ENCODE measurements around the gene PDE6B.
"Not testable (repeated sequence)": the region's sequence is repeated elsewhere in the genome, so short reads cannot be mapped to it uniquely, and the experiment has no call there.

Gene PDE6B

DNA sequence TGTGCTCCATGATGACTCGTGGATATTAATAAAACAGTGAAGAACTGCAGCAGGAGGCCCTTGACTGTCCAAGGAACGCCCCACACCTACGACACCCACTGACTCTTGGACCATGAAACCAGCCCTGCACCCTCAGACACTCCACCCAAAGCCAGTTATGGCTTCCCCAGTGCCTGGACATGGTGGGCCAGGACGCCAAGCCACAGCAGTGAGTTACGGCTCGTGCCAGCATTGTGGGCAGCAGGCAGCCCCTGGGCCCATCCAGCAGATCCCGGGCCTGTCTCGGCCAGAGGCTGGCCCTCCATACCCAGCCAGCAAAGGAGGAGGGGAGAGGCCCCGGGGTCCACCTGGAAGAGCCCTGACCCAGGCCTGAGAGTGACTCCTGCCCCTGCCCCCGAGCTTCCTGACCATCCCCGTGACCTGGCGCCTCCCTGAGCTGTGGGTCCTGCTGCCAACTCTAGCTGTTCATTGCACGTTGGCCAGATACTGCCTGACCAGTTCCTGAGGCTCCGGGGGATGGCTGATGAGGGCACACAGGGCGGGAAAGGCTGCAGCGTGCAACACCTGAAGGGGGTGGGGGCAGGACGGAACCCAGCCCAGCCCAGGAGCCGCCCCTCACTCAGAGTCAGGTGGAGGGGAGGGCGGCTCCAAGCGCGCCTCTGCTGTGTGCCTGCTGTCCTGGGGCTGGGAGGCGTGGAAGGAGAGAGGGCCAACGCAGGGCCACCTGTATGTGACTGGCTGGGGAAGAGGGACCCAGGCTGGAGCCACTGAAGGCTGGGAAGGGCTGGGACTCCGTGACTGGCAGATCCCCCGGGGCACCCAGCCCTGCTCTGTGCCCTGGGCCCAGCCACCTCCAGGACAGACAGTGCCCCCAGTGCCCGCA lies 62.8 kb downstream of the PDE6B start:
- ChIA-PET POLR2A (ENCODE audit: low non-redundant PET) (no interaction called here), CTCF (no interaction called here)
- TF ChIP-seq, protein P1, sequence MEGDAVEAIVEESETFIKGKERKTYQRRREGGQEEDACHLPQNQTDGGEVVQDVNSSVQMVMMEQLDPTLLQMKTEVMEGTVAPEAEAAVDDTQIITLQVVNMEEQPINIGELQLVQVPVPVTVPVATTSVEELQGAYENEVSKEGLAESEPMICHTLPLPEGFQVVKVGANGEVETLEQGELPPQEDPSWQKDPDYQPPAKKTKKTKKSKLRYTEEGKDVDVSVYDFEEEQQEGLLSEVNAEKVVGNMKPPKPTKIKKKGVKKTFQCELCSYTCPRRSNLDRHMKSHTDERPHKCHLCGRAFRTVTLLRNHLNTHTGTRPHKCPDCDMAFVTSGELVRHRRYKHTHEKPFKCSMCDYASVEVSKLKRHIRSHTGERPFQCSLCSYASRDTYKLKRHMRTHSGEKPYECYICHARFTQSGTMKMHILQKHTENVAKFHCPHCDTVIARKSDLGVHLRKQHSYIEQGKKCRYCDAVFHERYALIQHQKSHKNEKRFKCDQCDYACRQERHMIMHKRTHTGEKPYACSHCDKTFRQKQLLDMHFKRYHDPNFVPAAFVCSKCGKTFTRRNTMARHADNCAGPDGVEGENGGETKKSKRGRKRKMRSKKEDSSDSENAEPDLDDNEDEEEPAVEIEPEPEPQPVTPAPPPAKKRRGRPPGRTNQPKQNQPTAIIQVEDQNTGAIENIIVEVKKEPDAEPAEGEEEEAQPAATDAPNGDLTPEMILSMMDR (conservative IDR thresholded peaks at IDR 0.05; ENCODE audit: low read depth) = no peak
- H3K27ac ChIP-seq = peak overlapping the region; percentile 77
- no peak for DNase-seq (ENCODE audit: low spot score)

DNA sequence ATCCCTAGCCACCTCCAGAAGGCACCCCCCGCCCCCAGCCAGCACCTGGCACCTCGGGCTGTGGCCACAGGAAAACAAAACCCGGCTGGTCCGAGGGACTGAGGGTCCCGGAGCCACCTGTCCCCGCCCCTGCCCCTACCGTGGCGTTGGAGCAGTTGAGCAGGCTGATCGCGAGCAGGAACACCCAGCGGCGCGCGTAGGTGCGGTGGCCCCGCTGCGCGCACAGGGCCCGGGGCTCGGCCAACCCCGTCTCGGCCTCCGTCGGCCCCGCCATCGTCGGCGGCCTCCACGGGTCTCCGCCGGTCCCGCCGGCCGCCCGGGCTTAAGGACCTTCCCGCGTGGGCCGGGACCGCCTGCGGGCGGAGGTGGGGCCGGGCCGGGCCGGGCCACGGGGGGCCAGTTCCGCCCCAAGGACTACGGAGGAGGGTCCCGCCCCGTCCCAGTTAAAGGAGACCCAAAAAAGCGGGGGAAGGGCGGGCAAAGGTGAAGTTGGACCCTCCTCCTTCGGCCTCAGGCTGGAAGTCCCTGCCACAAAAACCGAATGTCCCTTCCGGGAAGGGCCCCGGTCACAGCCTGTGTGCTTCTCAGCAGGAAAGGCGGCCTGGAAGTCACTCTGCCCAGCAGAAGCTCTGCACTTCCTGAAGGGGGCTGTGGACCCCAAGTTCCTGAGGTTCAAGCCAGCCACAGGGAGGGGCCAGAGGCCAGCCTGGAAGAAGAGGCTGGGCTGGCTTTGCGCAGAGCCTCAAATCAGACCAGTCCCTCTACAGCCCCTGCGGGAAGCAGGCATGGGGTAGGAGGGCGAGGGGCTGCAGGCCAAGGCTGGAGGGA lies 63.7 kb downstream of the PDE6B start, which contains the start of gene SLC49A3:
Gene SLC49A3 (minus strand): TSS at position 298 of the 828 bp plus-strand sequence. CDS start 24 bp downstream, at position 274.
- TF ChIP-seq, protein P1 (conservative IDR thresholded peaks at IDR 0.05; ENCODE audit: low read depth) = no peak
- ChIA-PET POLR2A (ENCODE audit: low non-redundant PET) (no interaction called here), CTCF (no interaction called here)
- DNase-seq (ENCODE audit: low spot score) = no peak
- H3K27ac ChIP-seq = peak within 1 kb of the TSS; percentile 77

DNA sequence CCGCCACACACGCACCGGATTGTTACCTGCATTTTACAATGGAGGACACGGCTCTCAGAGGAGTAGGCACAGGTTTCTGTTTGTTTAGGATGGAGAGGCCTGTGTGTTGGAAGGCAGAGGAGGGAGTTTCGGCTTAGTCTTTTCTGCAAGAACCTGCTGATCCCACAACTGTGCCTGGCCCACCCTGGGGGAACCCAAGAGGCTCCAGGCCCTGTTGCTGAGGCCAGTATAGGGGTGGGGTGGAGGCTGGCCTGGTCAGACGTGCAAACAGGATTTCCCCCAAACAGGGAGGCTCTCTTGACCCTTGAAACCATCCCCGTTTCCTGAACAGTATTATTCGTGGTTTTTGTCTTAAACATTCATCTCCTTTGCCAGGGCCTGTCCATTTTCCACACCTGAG lies 64.3 kb downstream of the PDE6B start:
- CTCF ChIA-PET = no interaction called here
- POLR2A ChIA-PET (ENCODE audit: low non-redundant PET) = no interaction called here
- TF ChIP-seq, protein P1 (conservative IDR thresholded peaks at IDR 0.05; ENCODE audit: low read depth) = no peak
- H3K27ac ChIP-seq = no peak overlapping the region
- no peak for DNase-seq (ENCODE audit: low spot score)

DNA sequence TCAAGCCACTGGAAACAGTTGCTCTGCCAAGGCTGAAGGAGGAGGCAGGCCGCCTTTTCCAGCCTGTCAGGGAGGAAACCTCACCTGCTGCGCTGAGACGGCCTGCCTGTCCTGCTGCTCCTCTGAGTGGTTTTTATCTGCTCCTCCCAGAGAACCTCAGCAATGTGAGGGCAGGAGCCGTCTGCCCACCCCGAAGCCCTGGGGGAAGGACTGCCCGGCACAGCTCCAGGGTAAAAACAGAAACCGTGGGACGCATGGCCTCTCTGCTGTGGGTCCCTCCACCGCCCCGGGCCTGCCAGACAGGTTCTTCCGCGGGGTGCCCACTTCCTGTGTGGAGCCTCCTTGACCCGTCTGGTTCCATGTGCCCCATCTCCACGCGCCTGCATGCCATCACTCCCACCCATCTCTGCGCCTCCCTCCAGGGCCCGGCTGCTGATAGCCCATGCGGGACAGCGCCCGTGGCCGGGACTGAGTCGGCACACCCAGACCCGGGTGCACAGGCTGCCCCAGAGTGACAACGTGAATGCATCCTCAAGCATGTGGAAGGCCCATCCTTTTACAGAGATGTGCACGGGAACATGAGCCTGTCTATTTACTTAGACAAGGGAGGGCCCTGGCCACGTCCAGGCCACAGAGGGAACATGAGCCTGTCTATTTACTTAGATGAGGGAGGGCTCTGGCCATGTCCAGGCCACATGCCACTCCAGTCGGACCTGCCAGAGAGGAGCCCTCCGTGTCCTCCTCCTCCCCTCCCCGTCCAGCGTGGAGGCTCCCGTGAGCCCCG lies 67.6 kb downstream of the PDE6B start:
- ChIA-PET CTCF (no interaction called here), POLR2A (ENCODE audit: low non-redundant PET) (no interaction called here)
- no peak overlapping the region for H3K27ac ChIP-seq
- DNase-seq (ENCODE audit: low spot score) = no peak
- TF ChIP-seq, protein P1 (conservative IDR thresholded peaks at IDR 0.05; ENCODE audit: low read depth) = no peak

DNA sequence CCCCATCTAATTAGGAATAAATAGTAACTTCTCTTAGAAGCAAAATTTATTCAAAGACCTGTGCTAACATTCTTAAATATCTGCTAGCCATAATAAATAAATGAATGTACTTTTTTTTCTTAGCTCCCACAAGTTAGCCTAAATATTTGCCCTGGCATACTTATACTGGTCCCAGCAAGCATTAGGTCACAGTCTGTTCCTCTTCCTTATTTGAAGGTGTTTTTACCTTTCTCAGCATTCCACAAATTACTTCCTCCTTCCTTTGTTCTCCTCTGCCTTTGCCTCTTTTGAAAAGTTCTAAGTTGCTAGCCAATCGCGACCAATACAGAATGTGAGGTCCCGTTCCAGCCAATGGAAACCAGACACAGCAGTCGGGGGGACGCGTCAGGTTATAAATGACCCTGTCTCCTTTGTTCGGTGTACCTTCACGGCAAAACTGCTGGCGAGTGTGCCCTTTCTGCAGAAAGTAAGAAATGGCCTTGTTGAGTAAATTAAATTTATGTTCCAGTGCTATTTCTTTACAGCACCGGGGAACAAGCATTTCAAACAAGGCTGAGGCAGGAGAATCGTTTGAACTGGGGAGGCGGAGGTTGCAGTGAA lies 69.1 kb downstream of the PDE6B start:
- CTCF ChIA-PET; H3K27ac ChIP-seq; DNase-seq (ENCODE audit: low spot score); POLR2A ChIA-PET (ENCODE audit: low non-redundant PET): not testable (repeated sequence)

DNA sequence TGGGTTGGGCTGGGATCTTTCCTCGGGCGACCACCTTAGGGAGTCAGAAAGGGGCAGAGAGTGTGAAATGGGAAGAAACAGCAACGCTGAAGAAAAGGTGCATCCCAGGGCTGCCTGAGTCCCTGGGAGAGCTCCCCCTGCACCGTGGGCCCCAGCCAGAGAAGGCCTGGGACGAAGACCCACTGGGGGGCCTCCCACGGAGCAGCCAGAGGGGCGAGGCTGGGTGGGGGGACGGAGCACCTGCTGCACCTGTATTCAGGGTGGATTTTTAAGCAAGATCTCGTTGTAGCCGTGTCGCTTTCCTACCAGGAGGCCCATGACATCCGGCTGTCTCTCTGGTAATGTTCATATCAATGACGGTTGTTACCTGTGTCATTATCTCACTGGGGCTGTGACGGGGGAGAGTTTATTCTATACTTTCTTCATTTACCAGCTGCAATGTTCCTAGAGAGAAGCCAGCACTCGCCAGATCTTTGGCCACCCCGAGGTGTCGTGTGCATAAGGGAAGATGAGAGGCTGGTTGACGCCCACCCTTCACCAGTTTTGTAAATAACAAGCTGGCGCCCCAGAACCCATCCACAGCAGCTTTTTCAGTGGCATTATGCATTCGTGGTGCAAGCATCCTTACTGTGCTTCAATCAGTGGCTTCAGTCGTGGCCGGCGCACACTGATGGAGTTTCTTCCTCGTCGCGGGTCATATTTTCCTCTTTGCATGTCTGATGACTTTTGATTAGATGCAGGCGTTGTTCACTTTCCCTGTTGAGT lies 74.6 kb downstream of the PDE6B start:
- DNase-seq (ENCODE audit: low spot score) = no peak
- peak overlapping the region; percentile 74 for H3K27ac ChIP-seq
- TF ChIP-seq, protein P1 (conservative IDR thresholded peaks at IDR 0.05; ENCODE audit: low read depth) = no peak
- ChIA-PET POLR2A (ENCODE audit: low non-redundant PET) (no interaction called here), CTCF (interaction anchor here (1.4 kb wide), 1 partner anchor 16 kb away, joined by 3 read pairs; no protein-coding TSS in a partner anchor)
